CD4-positive, alpha-beta T cell (primary cell): ENCODE measurements around the gene NCAPG2. TPM values are rescaled to one million over a fixed set of nuclear protein-coding genes. Genes with fewer than 3 reads are reported as not detected.
"Not testable (repeated sequence)": the region's sequence is repeated elsewhere in the genome, so short reads cannot be mapped to it uniquely, and the experiment has no call there.

Experiments
- ATAC-seq: fragments of 200-7000 bp; cut with Tn5 transposase; one replicate; pipeline ENCODE4 v1.10.0; 2022; ENCODE audit warnings: mild to moderate bottlenecking; ENCODE audit not compliant: poor library complexity
- CTCF ChIA-PET: fragments of 350-600 bp; sonication (Branson Sonifier 250); formaldehyde crosslinking; loops from one replicate; lab custom pipeline; 2021; ENCODE audit warnings: antibody characterized with exemption, inconsistent platforms; lab: Charles Lee
- POLR2A ChIA-PET: fragments of 350-600 bp; sonication (Branson Sonifier 250); formaldehyde crosslinking; loops from one replicate; lab custom pipeline; 2021; ENCODE audit warnings: antibody characterized with exemption, inconsistent platforms; lab: Charles Lee
- DNase-seq, 14 experiments: peaks; one replicate each; pipeline ENCODE4 v3.0.0-alpha.2; 2013 to 2020; ENCODE audit warnings: mixed read lengths in 2 of 14
- H3K27ac ChIP-seq, 2 donors: one replicate each; pipeline versions ENCODE4 v1.5.1 to v1.7.0; 2013; ENCODE audit warnings: low read length in 2 of 2, low read depth in 1 of 2, mild to moderate bottlenecking in 1 of 2
- H3K27me3 ChIP-seq, 2 experiments: 1 replicate in 1 of 2; 2 replicates in 1 of 2; pipeline versions ENCODE4 v1.6.1 to v1.7.0; 2013; ENCODE audit warnings: low read length in 2 of 2, control low read depth in 1 of 2, mild to moderate bottlenecking in 1 of 2, moderate library complexity in 1 of 2; ENCODE audit not compliant: insufficient read depth in 2 of 2, control insufficient read depth in 1 of 2
- H3K36me3 ChIP-seq: one replicate; pipeline ENCODE4 v1.6.1; 2013; ENCODE audit warnings: low read length, control low read depth; ENCODE audit not compliant: insufficient read depth
- H3K4me1 ChIP-seq: one replicate; pipeline ENCODE4 v1.6.1; 2013; ENCODE audit warnings: low read length, control low read depth; ENCODE audit not compliant: insufficient read depth
- H3K4me3 ChIP-seq: one replicate; pipeline ENCODE4 v1.5.1; 2013; ENCODE audit warnings: mild to moderate bottlenecking, low read length, moderate library complexity
- H3K9me3 ChIP-seq, 2 experiments: 1 replicate in 1 of 2; 2 replicates in 1 of 2; pipeline versions ENCODE4 v1.6.1 to v1.7.0; 2013; ENCODE audit warnings: low read length in 2 of 2, mild to moderate bottlenecking in 2 of 2, control low read depth in 1 of 2, moderate library complexity in 1 of 2; ENCODE audit not compliant: control insufficient read depth in 1 of 2, insufficient read depth in 1 of 2
- H3K27ac Mint-ChIP-seq: one replicate; pipeline ENCODE4 v1.8.0; 2020; ENCODE audit warnings: mixed read lengths
- H3K27me3 Mint-ChIP-seq: one replicate; pipeline ENCODE4 v1.8.0; 2021; ENCODE audit warnings: mixed read lengths
- H3K36me3 Mint-ChIP-seq: one replicate; pipeline ENCODE4 v1.8.0; 2021; ENCODE audit warnings: low read depth, mixed read lengths
- H3K4me1 Mint-ChIP-seq: one replicate; pipeline ENCODE4 v1.8.0; 2021; ENCODE audit warnings: low read depth, mixed read lengths
- H3K4me3 Mint-ChIP-seq: one replicate; pipeline ENCODE4 v1.8.0; 2020; ENCODE audit warnings: mild to moderate bottlenecking, mixed read lengths
- H3K9me3 Mint-ChIP-seq: one replicate; pipeline ENCODE4 v1.8.0; 2020; ENCODE audit warnings: mixed read lengths
- intact Hi-C, 2 experiments: fragments of 100-400 bp; cut with DNase I in 1 of 2; cut with micrococcal nuclease in 1 of 2; formaldehyde crosslinking; loops; one replicate each; pipeline versions ENCODE4 v1.15.1 to v1.9.0; 2023 to 2025; cut with DNase I, micrococcal nuclease
- total RNA-seq, 174 experiments: library from RNA in 2 of 174; stranded (reverse) in 2 of 174; gene quantifications; one replicate each; pipeline ENCODE4 v1.2.3 and lab custom pipeline; 2021 to 2026
- TF ChIP-seq, protein P1 (sequence below): fragments of 200-600 bp; IDR thresholded peaks from one replicate; pipeline ENCODE4 v1.8.0; 2022; ENCODE audit warnings: antibody characterized with exemption, mild to moderate bottlenecking

NCAPG2 gene
- total RNA-seq, 2 experiments from 2014 or later = 9.9 to 11.8 TPM

DNA sequence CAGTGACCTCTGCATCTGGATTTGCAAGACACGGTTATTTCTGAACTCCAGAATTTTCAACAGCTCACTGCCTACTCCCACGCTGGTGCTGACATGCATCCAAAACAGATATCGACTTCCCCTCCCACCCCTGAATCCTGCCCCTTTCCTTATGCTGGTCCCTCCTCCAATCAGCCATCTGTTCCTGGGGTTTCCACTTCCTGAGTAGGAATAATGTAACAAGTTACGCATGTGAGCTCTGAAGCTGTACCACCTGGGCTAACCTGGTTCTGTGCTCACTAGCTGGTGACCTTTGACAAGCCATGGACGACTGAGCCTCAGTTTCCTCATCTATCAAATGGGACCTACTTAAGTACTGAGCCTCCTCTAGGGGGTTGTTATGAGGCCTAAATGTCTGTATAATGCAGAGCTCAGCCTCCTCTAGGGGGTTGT lies 1.7 kb upstream of the NCAPG2 start:
- H3K27ac Mint-ChIP-seq = peak overlapping the region; percentile 62
- intact Hi-C loops = loop anchor here (10.0 kb wide), 2 partner anchors 119 to 1561 kb away; partner anchors contain the start of gene ESYT2 (in 1 of the 2)
- no peaks in the 10 kb centered on the region for H3K9me3 Mint-ChIP-seq
- POLR2A ChIA-PET = interaction anchor here (1.0 kb wide), 1 partner anchor 269 kb away, joined by 3 read pairs; no protein-coding TSS in a partner anchor
- Histone ChIP-seq H3K4me1 (peaks cover 29% of the 10 kb centered on the region), H3K9me3 (peaks cover 0 to 10% of the 10 kb centered on the region in 2 experiments), H3K27me3 (no peaks in the 10 kb centered on the region), H3K4me3 (no peak overlapping the region), H3K27ac (no peak overlapping the region), H3K36me3 (no peaks in the 10 kb centered on the region)
- DNase-seq (no peak), ATAC-seq (no peak)
- peaks cover 2% of the 10 kb centered on the region for H3K36me3 Mint-ChIP-seq
- H3K4me3 Mint-ChIP-seq = peak overlapping the region; percentile 68
- CTCF ChIA-PET = interaction anchor here (1.5 kb wide), 2 partner anchors 9 to 10 kb away, joined by 3 read pairs; no protein-coding TSS in a partner anchor
- H3K4me1 Mint-ChIP-seq = peaks cover 29% of the 10 kb centered on the region
- H3K27me3 Mint-ChIP-seq = peaks cover 4% of the 10 kb centered on the region
- TF ChIP-seq, protein P1, sequence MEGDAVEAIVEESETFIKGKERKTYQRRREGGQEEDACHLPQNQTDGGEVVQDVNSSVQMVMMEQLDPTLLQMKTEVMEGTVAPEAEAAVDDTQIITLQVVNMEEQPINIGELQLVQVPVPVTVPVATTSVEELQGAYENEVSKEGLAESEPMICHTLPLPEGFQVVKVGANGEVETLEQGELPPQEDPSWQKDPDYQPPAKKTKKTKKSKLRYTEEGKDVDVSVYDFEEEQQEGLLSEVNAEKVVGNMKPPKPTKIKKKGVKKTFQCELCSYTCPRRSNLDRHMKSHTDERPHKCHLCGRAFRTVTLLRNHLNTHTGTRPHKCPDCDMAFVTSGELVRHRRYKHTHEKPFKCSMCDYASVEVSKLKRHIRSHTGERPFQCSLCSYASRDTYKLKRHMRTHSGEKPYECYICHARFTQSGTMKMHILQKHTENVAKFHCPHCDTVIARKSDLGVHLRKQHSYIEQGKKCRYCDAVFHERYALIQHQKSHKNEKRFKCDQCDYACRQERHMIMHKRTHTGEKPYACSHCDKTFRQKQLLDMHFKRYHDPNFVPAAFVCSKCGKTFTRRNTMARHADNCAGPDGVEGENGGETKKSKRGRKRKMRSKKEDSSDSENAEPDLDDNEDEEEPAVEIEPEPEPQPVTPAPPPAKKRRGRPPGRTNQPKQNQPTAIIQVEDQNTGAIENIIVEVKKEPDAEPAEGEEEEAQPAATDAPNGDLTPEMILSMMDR = no peak

DNA sequence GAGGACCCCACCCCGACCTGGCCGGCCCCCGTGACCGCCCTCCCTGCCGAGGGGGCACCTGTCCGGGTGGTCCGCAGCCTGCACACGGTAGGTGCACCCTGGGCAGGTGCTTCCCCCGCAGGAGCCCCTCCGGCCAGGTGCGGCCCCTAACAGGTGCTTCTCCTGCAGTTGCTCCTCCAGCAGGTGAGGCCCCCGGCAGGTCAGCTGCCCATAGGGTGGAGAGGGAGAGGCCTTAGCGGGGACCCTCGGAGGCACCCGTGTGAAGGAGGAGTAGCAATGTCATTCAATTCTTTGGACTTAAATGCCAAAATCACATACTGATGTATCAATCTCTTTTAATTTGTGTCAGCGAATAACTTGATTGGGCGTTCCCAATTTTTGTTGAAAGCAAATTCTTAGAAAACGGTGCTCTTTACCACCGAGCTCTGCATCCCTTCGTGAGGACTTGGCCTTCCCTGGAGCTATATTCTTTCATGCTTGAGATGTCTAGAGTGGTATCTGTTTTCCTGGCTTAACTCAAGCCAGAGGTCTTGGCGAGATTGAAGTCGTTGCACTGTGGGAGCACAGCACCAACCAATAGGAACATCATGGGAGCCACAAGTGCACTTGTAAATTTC lies 738 bp upstream of the NCAPG2 start:
- H3K9me3 Mint-ChIP-seq = no peaks in the 10 kb centered on the region
- Histone ChIP-seq H3K36me3 (no peaks in the 10 kb centered on the region), H3K9me3 (peaks cover 0 to 10% of the 10 kb centered on the region in 2 experiments), H3K27me3 (no peaks in the 10 kb centered on the region), H3K27ac (peak overlapping the region; percentile 52 to 70), H3K4me1 (peaks cover 24% of the 10 kb centered on the region), H3K4me3 (peak overlapping the region; percentile 78)
- ATAC-seq (no peak), DNase-seq (no peak)
- H3K4me3 Mint-ChIP-seq = peak overlapping the region; percentile 68
- peak overlapping the region; percentile 62 for H3K27ac Mint-ChIP-seq
- CTCF ChIA-PET = interaction anchor here (0.9 to 1.9 kb wide), 4 partner anchors 9 to 124 kb away, joined by 3 to 8 read pairs (median 4); partner anchors contain the start of gene ESYT2
- peaks cover 24% of the 10 kb centered on the region for H3K4me1 Mint-ChIP-seq
- peaks cover 7% of the 10 kb centered on the region for H3K36me3 Mint-ChIP-seq
- H3K27me3 Mint-ChIP-seq = no peaks in the 10 kb centered on the region
- TF ChIP-seq, protein P1 = no peak
- intact Hi-C loops = loop anchor here (10.0 kb wide), 2 partner anchors 119 to 1561 kb away; partner anchors contain the start of gene ESYT2 (in 1 of the 2)
- POLR2A ChIA-PET = interaction anchor here (0.9 to 1.9 kb wide), 17 partner anchors 9 to 272 kb away, joined by 3 to 13 read pairs (median 4); partner anchors contain the start of genes DYNC2I1 and ESYT2

DNA sequence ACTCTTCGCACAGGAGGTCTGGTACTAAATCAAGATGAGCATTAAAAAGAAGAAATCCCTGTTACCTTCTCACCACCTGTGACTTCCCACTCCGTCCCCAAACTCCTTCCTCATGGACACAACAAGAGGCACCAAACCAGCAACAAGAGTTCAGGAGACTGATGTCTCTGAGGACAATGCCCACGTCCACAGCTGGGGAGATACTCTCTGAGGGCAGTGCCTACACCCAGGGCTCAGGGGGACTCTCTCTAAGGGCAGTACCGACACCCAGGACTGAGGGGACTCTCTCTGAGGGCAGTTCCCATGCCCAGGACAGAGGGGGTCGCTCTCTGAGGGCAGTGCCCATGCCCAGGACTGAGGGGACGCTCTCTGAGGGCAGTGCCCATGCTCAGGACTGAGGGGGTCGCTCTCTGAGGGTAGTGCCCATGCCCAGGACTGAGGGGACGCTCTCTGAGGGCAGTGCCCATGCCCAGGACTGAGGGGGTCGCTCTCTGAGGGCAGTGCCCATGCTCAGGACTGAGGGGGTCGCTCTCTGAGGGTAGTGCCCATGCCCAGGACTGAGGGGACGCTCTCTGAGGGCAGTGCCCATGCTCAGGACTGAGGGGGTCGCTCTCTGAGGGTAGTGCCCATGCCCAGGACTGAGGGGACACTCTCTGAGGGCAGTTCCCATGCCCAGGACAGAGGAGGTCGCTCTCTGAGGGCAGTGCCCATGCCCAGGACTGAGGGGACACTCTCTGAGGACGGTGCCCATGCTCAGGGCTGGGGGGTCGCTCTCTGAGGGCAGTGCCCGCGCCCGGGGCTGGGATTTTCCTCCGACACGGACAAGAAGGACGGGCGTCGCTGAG lies 703 bp downstream of the NCAPG2 start:
- H3K4me3 ChIP-seq = peak overlapping the region; percentile 97
- intact Hi-C loops = loop anchor here (1.0 to 10.0 kb wide), 5 partner anchors 73 to 1559 kb away; partner anchors contain the start of genes ESYT2 (in 2 of the 2) and DYNC2I1 (in 1 of the 2)
- H3K27me3 ChIP-seq, H3K36me3 Mint-ChIP-seq, H3K9me3 Mint-ChIP-seq, DNase-seq, H3K9me3 ChIP-seq, ATAC-seq, H3K36me3 ChIP-seq, H3K27me3 Mint-ChIP-seq: not testable (repeated sequence)
- peaks cover 23% of the 10 kb centered on the region for H3K4me1 ChIP-seq
- POLR2A ChIA-PET = interaction anchor here (0.7 to 1.9 kb wide), 16 partner anchors 8 to 273 kb away, joined by 3 to 13 read pairs (median 4); partner anchors contain the start of genes DYNC2I1 and ESYT2
- H3K4me3 Mint-ChIP-seq = peak overlapping the region; percentile 96
- H3K27ac ChIP-seq = peak overlapping the region in 1 of 2 donors; percentile 52
- peak overlapping the region; percentile 62 for H3K27ac Mint-ChIP-seq
- peaks cover 24% of the 10 kb centered on the region for H3K4me1 Mint-ChIP-seq
- CTCF ChIA-PET = interaction anchor here (1.2 to 1.9 kb wide), 2 partner anchors 11 to 126 kb away, joined by 4 to 8 read pairs; partner anchors contain the start of gene ESYT2
